GM19099 (cell line): ENCODE data around the gene THADA.

ENCODE experiments used
- POLR2A ChIP-seq: IDR thresholded peaks from 3 replicates; pipeline ENCODE4 v1.6.1; 2011; ENCODE audit warnings: low read depth; ENCODE audit not compliant: insufficient read length; ENCODE audit errors: extremely low read depth

THADA gene

GRCh38 chr2:43438858-43439655 is 156.8 kb downstream of the THADA start:
- TF ChIP-seq POLR2A = no peak

GRCh38 chr2:43438342-43438741 is 157.5 kb downstream of the THADA start:
- no peak for TF ChIP-seq POLR2A

- no peak for TF ChIP-seq POLR2A
Measured at GRCh38 chr2:43437363-43437762, 158.5 kb downstream of the THADA start.

- no peak for TF ChIP-seq POLR2A
Measured at GRCh38 chr2:43436431-43436830, 159.4 kb downstream of the THADA start.

GRCh38 chr2:43435746-43436145 is 160.1 kb downstream of the THADA start:
- TF ChIP-seq POLR2A = no peak

GRCh38 chr2:43430489-43430888 is 165.3 kb downstream of the THADA start:
- TF ChIP-seq POLR2A = no peak

- no peak for TF ChIP-seq POLR2A
Measured at GRCh38 chr2:43429369-43429768, 166.5 kb downstream of the THADA start.

- TF ChIP-seq POLR2A = no peak
Measured at GRCh38 chr2:43427032-43427424, 168.8 kb downstream of the THADA start.

GRCh38 chr2:43426305-43427031 is 169.4 kb downstream of the THADA start:
- TF ChIP-seq POLR2A = no peak

GRCh38 chr2:43425659-43426058 is 170.2 kb downstream of the THADA start:
- no peak for TF ChIP-seq POLR2A

- TF ChIP-seq POLR2A = no peak
Measured at GRCh38 chr2:43424262-43425207, 171.3 kb downstream of the THADA start.

GRCh38 chr2:43423941-43424261 is 171.9 kb downstream of the THADA start:
- no peak for TF ChIP-seq POLR2A

GRCh38 chr2:43421194-43421593 is 174.6 kb downstream of the THADA start:
- TF ChIP-seq POLR2A = no peak

GRCh38 chr2:43420389-43420801 is 175.4 kb downstream of the THADA start:
- TF ChIP-seq POLR2A = no peak

- no peak for TF ChIP-seq POLR2A
Measured at GRCh38 chr2:43419876-43420275, 176.0 kb downstream of the THADA start.
